SK-N-DZ (cell line): Measurements from ENCODE around the gene USP49.

ENCODE experiments used
- DNase-seq: peaks from one replicate; pipeline ENCODE4 v3.0.0-alpha.2; 2015; ENCODE audit warnings: low spot score
- small RNA-seq, 2 experiments: library from RNA; depleted of rRNA; stranded (forward); fragments of <200 nt; gene quantifications; one replicate each; pipeline ENCODE3, GENCODE V24; 2014

USP49 gene

GRCh38 chr6:41758641-41759035, 136.5 kb downstream of the USP49 start:
- peak; percentile 52 for DNase-seq

DNA sequence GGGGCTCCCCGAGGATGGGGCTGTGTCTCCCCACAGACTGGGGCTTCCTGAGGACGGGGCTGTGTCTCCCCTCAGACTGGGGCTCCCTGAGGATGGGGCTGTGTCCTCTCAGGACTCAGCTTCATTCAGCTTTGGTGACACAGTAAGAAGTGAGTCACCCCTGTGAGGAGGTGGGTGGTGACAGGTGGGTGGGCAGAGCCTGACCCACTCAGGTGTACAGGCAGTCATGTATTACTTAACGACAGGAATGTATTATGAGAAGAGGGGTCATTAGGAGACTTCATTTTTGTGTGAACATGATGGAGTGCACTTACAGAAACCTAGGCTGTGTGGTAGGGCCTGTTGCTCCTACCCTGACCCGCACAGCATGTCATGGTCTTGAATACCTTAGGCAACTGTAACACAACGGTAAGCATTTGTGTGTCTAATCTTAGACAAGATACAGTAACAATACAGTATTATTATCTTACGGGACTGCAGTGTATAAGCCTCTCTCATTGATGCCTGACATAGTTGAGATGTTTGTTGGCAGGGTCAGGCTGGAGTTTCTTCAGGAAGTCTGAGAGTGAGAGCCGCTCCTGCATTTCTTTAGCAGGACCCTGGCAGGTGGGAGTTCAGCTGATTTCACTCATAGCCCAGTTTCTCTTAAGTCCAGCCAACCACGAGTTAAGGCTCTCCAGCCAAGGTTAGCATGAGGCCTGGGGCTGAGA, 137.1 kb downstream of the USP49 start:
- no peak for DNase-seq

DNA sequence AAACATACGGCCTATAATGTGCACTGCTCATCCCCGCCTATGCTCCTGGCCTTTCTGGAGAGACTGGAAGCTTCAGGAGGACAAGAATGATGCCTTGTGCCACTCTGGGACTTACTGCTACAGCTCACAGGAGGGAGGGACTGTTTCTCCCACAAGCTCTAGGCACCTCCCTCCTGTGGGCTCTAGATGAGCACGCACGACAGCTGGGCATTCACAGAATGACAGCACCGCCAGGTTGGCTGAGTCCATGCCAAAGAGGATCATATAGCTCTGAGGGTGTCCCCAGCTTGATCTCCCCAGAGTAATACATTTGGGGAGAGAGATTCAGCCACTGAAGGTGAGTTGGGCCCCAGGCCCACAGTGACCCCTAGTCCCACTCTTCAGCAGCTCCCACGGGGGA, 137.9 kb downstream of the USP49 start:
- no peak for DNase-seq

GRCh38 chr6:41756354-41756753, 138.8 kb downstream of the USP49 start:
- DNase-seq = peak; percentile 58

GRCh38 chr6:41755895-41756294, 139.3 kb downstream of the USP49 start:
- no peak for DNase-seq

GRCh38 chr6:41750374-41750773, 144.8 kb downstream of the USP49 start:
- no peak for DNase-seq

DNA sequence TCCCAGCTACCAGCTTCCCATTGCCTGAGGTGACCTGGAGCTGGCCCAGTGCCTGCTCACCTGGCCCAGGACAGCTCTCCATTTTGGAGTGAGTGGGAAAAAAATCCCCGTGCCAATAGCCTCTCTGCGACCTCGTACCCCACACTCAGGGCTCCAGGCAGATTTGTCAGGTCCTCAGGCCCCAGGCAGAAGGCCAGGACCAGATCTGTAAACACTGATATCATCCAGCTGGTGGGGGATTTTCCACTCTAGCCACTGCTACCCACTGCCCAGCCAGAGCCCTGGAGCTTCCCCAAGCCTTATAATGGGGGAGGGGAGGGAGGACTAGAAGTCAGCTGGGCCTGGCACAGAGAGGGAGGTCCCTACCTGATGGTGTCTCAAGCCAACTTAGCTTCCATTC, 146.6 kb downstream of the USP49 start:
- DNase-seq = no peak

DNA sequence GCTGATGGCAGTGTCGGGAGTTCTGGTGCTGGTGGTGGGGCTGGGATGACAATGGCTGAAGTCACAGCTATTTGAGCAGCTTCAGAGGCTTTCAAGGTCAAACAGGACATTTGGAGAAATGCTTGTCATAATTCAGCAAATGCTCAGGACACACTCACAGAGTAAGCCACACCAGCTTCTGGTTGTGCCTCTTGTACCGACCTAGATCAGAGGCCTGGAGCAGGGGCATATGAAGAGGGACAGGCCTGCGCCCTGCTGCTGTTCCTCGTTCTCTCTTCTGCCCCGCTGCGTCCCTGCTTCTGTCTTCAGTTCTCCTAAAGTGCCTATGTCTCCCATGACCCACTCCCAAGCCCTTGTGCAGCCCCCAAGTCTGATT, 147.1 kb downstream of the USP49 start:
- no peak for DNase-seq

DNA sequence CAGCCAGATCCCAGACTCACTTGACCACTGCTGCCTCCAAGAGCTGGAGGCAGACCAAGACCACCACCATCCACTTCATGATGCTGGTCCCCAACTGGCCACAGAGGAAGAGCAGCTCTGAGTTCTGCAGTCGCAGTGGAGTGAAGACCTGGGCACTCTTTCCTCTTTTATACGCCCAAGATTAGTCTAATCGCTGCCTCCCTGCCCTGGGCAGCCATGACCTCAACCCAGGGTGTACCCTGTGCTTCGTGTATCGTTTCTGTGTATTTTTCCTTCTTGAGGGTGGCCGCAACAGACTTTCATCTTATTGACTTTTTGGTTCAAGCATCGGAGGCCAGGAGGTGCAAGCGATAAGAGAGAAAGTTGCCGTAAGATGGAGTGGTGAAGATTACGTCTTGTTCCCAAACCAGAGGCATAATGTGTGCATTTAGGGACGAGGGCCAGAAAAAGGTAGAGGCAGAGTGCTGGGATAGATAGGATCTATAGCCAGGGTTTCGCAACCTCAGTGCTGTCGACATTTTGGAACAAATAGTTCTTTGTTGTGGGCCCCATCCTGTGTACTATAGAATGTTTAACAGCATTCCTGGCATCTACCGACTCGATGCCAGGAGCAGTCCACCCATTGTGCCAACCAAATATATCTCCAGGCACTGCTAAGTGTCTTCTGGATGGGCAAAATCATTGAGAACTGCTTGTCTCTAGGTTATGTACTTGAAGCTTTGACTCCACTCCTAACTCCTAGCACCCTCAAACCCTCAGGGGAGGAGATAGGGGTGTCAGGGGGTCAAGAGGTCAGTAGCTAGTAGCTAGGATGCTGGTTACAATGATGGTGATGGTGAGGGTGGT, 147.7 kb downstream of the USP49 start, which contains the start of gene PGC:
TSS of gene PGC (minus strand) at position 142 of the 846 bp plus-strand sequence. CDS start at position 79, 63 bp downstream.
- no peak for DNase-seq

- DNase-seq = no peak
Observed at GRCh38 chr6:41746107-41746506, 149.1 kb downstream of the USP49 start.

DNA sequence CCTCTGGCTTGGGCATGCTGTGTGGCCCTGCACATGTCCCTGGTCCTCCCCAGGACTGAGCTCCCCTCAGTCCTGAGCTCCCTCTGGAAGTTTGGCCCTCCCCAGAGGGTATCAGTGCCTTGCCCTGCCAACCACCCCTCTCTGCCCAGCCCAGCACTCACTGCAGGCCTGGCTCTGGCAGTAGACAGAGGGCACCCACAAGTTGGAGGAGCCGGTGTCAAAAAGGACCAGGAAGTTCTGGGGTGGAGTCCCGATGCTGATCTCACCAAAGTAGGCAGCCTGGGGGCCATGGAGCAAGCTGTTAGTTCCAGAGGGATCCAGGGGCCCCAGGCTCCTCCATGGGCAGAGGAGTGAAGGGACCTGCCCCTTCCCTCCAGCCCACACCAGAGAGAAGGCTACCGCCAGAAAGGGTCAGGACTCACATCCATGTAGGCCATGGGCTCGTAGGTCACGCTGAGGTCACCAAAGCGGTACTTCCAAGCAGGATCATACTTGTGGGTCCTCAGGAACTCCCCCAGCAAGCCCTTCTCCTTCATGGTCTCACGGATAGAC, 150.9 kb downstream of the USP49 start:
- DNase-seq = no peak

GRCh38 chr6:41743406-41744235, 151.6 kb downstream of the USP49 start:
- no peak for DNase-seq

GRCh38 chr6:41741625-41742490, 153.3 kb downstream of the USP49 start:
- DNase-seq = no peak

DNA sequence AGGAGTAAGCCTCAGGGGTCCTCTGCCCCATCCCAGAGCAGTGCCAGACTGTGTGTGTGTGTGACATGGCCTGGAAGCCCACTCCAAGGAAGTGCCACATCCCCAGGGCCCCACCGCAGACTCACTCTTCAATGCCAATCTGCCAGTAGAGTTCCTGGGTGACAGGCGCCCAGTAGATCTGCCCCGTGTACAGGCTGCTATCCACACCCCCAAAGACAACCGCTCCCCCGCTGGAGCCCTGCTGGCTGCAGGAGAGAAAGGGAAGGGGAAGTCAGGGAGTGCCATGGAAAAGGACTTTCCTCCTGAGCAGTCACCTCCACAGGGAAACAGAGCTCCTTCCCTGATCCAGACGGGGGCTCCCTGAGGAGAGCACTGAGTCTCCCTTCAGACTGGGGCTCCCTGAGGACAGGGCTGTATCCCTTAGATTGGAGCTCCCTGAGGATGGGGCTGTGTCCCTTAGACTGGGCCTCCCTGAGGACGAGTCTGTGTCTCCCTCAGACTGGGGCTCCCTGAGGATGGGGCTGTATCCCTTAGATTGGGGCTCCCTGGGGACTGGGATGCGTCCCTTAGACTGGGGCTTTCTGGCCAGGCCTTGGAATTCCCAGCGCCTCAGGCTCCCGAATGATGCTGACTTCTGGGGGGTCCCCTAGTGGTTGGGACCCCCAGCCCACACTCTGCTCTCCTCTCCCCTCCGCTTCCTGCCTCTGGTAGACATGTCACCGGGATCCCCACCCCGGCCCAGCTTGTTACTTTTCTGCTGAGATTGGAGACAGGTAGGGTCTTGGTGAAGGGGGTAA, 154.6 kb downstream of the USP49 start:
- DNase-seq = no peak

Small RNAs within 50 kb of the gene (small RNA-seq; reads per million reads assigned to genes)
- gene AL365205.2 (0 reads per million in 2 experiments), gene AL365205.3 (0 reads per million in 2 experiments), gene RF00019 (0 reads per million in 2 experiments), gene RF00393 (0 to 0.05 reads per million in 2 experiments)
